Peyer's patch (tissue), 4 donors: ENCODE measurements around the gene AUTS2.

Experiments
- POLR2A ChIP-seq, 2 donors: fragments of 450-650 bp; IDR thresholded peaks; one replicate each; pipeline ENCODE4 v1.5.1; 2017; ENCODE audit warnings: antibody characterized with exemption in 2 of 2, mild to moderate bottlenecking in 2 of 2, moderate library complexity in 2 of 2
- TF ChIP-seq, protein P1 (sequence below), 6 experiments: fragments of 450-650 bp in 4 of 6; fragments of 200-600 bp in 2 of 6; sonication (generic) in 1 of 6; IDR thresholded peaks; one replicate each; pipeline ENCODE4 v1.5.1; 2017 to 2019; ENCODE audit warnings: antibody characterized with exemption in 6 of 6, mild to moderate bottlenecking in 3 of 6, moderate library complexity in 1 of 6

GRCh38 chr7:69781412-69781846 is 183.2 kb downstream of the AUTS2 start:
- TF ChIP-seq, protein P1, sequence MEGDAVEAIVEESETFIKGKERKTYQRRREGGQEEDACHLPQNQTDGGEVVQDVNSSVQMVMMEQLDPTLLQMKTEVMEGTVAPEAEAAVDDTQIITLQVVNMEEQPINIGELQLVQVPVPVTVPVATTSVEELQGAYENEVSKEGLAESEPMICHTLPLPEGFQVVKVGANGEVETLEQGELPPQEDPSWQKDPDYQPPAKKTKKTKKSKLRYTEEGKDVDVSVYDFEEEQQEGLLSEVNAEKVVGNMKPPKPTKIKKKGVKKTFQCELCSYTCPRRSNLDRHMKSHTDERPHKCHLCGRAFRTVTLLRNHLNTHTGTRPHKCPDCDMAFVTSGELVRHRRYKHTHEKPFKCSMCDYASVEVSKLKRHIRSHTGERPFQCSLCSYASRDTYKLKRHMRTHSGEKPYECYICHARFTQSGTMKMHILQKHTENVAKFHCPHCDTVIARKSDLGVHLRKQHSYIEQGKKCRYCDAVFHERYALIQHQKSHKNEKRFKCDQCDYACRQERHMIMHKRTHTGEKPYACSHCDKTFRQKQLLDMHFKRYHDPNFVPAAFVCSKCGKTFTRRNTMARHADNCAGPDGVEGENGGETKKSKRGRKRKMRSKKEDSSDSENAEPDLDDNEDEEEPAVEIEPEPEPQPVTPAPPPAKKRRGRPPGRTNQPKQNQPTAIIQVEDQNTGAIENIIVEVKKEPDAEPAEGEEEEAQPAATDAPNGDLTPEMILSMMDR (IDR thresholded peaks at IDR 0.05): no peak
- TF ChIP-seq POLR2A (IDR thresholded peaks at IDR 0.05): no peak
